ENCODE results near the gene SUCLG1.

SUCLG1 gene

DNA sequence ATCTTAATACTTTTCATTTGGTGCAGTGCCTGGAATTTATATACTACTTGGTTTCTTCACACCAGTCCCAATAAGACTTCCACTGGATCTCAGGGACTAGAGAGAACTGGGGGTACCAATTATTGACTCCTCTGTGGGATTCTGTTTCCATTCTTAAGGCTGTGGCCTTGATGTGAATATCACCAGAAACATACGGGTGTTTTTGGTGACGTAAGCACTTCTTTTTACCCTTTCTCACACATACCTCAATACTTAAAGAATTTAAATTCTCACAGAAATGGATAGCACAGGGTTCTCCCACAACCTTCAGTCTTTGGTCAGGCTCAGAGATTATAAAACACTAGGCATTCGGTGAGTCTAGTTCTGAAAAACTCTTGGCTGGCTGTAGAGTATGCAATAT lies 84.1 kb downstream of the SUCLG1 start:
- Mint-ChIP-seq H3K9me3 (no peaks in the 10 kb centered on the region), H3K27me3 (peaks cover 5% of the 10 kb centered on the region), H3K27ac (no peak overlapping the region), H3K4me3 (no peak overlapping the region), H3K4me1 (no peaks in the 10 kb centered on the region), H3K36me3 (ENCODE audit: low read depth) (no peaks in the 10 kb centered on the region)
- ATAC-seq (no peak), DNase-seq (no peak)

DNA sequence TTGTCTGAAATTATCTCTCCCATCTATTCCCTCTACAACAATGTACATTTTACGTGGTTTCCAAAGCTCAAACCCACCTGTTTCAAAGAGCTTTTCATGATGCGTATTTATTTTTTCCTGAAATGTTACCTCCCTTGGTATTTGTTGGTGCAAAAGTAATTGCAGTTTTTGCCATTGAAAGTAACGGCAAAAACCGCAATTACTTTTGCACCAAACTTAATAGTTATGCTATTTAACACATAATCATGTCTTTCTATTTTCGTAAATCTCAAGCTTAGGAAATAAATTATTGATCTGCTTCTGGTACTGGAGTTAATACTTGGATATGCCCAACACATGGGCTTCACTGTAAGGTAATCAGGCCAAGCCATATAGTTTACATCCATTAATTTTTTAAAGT lies 85.2 kb downstream of the SUCLG1 start:
- Mint-ChIP-seq H3K9me3 (no peaks in the 10 kb centered on the region), H3K27me3 (peaks cover 5% of the 10 kb centered on the region), H3K27ac (no peak overlapping the region), H3K4me3 (no peak overlapping the region), H3K4me1 (no peaks in the 10 kb centered on the region), H3K36me3 (ENCODE audit: low read depth) (no peaks in the 10 kb centered on the region)
- DNase-seq (no peak), ATAC-seq (no peak)

All from activated naive CD8-positive, alpha-beta T cell treated with anti-CD3 and anti-CD28 coated beads, Interleukin-2, amount 50 U/mL, for 24 hours (primary cell).